GM06990 (cell line): Measurements from ENCODE around the gene AP2A1.

ENCODE experiments used
- DNase-seq: peaks from one replicate; pipeline ENCODE4 v3.0.0-alpha.2; 2011; ENCODE audit not compliant: insufficient read length; ENCODE audit errors: extremely low read depth
- H3K27me3 ChIP-seq: replicated peaks from 2 replicates; pipeline ENCODE4 v1.6.0; 2011; ENCODE audit warnings: low read length; ENCODE audit not compliant: control insufficient read depth, insufficient read depth
- H3K36me3 ChIP-seq: 2 replicates; pipeline ENCODE4 v1.5.1; 2011; ENCODE audit warnings: low read length; ENCODE audit not compliant: control insufficient read depth, insufficient read depth
- H3K4me3 ChIP-seq: replicated peaks from 2 replicates; pipeline ENCODE4 v1.5.1; 2011; ENCODE audit warnings: low read depth, mild to moderate bottlenecking, control low read depth, low read length
- TF ChIP-seq, protein P1 (sequence below): IDR thresholded peaks from 2 replicates; pipeline ENCODE4 v1.5.1; 2011; ENCODE audit warnings: low read length, control low read depth, mild to moderate bottlenecking, inconsistent platforms; ENCODE audit not compliant: insufficient read depth, poor library complexity, severe bottlenecking

AP2A1 gene

DNA sequence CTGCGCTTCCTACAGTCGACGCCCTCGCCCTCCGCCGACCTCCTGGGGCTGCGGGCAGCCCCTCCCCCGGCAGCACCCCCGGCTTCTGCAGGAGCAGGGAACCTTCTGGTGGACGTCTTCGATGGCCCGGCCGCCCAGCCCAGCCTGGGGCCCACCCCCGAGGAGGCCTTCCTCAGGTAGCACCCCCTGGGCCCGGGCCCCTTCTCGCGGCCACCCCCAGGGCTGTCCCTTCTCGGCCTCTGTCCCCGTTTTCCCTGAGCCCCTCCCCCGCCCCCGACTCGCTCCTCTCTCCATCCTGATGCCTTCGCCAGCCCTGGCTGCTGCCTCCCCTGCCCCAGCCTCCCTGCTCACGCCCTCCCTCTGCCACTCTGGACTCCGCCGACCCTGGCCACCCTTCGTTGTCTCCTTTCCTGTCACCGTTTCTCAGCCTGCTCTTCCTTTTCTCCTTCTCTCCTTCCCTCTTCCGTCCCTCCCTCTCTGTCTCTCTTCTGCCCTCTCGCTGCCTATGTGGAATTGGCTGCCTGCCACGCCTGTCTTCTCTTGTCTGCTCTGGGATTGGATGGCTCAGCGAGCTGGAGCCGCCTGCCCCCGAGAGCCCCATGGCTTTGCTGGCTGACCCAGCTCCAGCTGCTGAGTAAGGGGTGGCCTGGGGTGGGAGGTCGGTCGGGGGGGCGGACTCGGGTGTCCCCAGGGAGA is 35.3 kb downstream of the AP2A1 start:
- DNase-seq: no peak
- no peak overlapping the region for H3K4me3 ChIP-seq
- H3K27me3 ChIP-seq: no peaks in the 10 kb centered on the region
- TF ChIP-seq, protein P1, sequence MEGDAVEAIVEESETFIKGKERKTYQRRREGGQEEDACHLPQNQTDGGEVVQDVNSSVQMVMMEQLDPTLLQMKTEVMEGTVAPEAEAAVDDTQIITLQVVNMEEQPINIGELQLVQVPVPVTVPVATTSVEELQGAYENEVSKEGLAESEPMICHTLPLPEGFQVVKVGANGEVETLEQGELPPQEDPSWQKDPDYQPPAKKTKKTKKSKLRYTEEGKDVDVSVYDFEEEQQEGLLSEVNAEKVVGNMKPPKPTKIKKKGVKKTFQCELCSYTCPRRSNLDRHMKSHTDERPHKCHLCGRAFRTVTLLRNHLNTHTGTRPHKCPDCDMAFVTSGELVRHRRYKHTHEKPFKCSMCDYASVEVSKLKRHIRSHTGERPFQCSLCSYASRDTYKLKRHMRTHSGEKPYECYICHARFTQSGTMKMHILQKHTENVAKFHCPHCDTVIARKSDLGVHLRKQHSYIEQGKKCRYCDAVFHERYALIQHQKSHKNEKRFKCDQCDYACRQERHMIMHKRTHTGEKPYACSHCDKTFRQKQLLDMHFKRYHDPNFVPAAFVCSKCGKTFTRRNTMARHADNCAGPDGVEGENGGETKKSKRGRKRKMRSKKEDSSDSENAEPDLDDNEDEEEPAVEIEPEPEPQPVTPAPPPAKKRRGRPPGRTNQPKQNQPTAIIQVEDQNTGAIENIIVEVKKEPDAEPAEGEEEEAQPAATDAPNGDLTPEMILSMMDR: no peak
- peaks cover 33% of the 10 kb centered on the region for H3K36me3 ChIP-seq

DNA sequence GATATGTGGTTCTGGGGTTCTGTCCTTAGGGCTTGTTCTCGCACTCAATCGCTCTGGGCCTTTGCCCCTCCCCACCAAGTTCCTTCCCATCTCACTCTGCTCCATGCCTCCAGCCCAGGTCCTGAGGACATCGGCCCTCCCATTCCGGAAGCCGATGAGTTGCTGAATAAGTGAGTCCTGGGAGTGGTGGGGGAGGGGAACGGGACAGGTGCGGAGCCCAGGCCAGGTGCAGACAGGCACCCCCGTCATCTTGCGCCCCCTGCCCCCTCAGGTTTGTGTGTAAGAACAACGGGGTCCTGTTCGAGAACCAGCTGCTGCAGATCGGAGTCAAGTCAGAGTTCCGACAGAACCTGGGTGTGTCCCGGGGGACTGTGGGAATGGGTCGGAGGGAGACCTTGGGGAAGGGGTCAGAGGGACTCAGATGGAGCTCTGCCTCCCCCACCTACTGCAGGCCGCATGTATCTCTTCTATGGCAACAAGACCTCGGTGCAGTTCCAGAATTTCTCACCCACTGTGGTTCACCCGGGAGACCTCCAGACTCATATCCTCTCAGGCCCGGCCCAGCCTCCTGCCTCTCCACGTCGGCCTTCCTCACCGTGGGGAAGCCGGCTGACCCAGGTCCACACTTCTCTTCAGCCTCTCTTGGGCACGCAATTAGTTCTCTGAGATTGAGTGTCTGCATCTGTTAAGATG is 36.2 kb downstream of the AP2A1 start:
- Histone ChIP-seq H3K36me3 (peaks cover 35% of the 10 kb centered on the region), H3K4me3 (no peak overlapping the region), H3K27me3 (no peaks in the 10 kb centered on the region)
- TF ChIP-seq, protein P1: no peak
- no peak for DNase-seq

DNA sequence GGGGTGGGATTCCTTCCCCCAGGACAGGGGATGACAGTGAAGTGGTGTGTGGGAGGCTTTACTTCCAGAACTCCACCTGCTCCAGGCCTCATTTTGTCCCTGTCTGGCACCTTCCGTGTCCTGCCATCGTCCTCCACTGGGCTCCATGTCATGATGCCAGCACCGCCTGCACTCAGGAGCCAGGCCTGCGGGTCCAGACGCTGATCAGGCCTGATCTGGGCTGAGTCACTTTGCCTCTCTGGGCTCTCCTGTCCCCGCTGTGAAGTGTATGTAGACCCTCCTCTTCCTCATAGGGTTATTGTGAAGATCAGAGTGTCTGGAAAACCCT is 36.7 kb downstream of the AP2A1 start:
- Histone ChIP-seq H3K36me3 (peaks cover 30% of the 10 kb centered on the region), H3K4me3 (no peak overlapping the region), H3K27me3 (no peaks in the 10 kb centered on the region)
- no peak for DNase-seq
- TF ChIP-seq, protein P1: no peak

DNA sequence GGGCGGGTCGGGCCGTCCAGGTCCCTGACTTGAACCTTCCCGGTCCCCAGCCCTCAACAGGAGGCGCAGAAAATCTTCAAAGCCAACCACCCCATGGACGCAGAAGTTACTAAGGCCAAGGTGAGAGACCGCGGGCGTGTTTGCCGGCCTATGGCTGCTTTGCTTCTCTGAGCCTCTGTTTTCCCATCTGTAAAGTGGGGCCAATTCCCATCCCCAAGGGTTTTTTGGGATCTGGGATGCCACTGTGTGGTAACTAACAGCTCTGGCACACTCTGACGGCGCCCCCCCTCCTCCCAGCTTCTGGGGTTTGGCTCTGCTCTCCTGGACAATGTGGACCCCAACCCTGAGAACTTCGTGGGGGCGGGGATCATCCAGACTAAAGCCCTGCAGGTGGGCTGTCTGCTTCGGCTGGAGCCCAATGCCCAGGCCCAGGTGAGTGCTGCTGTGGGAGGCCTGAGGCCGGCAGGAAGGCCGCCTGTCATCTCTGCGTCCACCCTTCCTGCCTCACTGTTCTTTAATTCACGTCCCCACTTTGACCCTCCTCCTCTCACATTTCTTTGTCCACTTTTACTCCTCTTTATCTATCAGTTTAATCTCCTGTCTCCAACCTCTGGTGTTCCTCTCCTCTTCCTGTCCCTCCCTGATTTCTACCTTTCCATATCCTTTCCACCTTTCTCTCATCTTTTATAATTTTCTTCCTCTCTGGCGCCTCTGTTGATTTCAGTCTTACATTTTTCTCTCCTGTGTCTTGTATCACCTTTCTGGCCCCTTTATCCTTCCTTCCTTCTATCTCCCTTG is 39.2 kb downstream of the AP2A1 start:
- H3K27me3 ChIP-seq: no peaks in the 10 kb centered on the region
- TF ChIP-seq, protein P1: no peak
- no peak overlapping the region for H3K4me3 ChIP-seq
- DNase-seq: no peak
- peaks cover 17% of the 10 kb centered on the region for H3K36me3 ChIP-seq

DNA sequence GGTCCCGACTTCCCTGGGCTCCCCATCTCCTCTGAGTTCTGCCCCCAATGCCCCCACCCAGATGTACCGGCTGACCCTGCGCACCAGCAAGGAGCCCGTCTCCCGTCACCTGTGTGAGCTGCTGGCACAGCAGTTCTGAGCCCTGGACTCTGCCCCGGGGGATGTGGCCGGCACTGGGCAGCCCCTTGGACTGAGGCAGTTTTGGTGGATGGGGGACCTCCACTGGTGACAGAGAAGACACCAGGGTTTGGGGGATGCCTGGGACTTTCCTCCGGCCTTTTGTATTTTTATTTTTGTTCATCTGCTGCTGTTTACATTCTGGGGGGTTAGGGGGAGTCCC is 39.8 kb downstream of the AP2A1 start:
- TF ChIP-seq, protein P1: no peak
- Histone ChIP-seq H3K4me3 (no peak overlapping the region), H3K36me3 (peaks cover 13% of the 10 kb centered on the region), H3K27me3 (no peaks in the 10 kb centered on the region)
- no peak for DNase-seq
